ENCODE measurements around the gene APBA3.
A peak's percentile ranks its signal among the peaks of the same experiment; 100 is the strongest.

The APBA3 gene

GRCh38 chr19:3761382-3762129 lies at the start of gene APBA3:
TSS of gene APBA3 (minus strand) at chr19:3761692. CDS start at chr19:3760264, 1,428 bp downstream.
- peak within 1 kb of the TSS; percentile 99 for H3K4me3 Mint-ChIP-seq

GRCh38 chr19:3810708-3811355 lies 49.3 kb upstream of the APBA3 start:
- Mint-ChIP-seq H3K27ac (no peak overlapping the region), H3K9me3 (peaks cover 4% of the 10 kb centered on the region), H3K4me1 (ENCODE audit: low read depth) (peaks cover 21% of the 10 kb centered on the region), H3K36me3 (ENCODE audit: low read depth) (peaks cover 2% of the 10 kb centered on the region), H3K27me3 (ENCODE audit: low read depth) (no peaks in the 10 kb centered on the region), H3K4me3 (no peak overlapping the region)

More at GRCh38 chr19:3761382-3762129, at the start of gene APBA3:
- H3K27ac Mint-ChIP-seq: peak within 1 kb of the TSS; percentile 99
- H3K27me3 Mint-ChIP-seq (ENCODE audit: low read depth): peaks cover 3% of the 10 kb centered on the region
- no peaks in the 10 kb centered on the region for H3K9me3 Mint-ChIP-seq
- H3K4me1 Mint-ChIP-seq (ENCODE audit: low read depth): peaks cover 27% of the 10 kb centered on the region
- H3K36me3 Mint-ChIP-seq (ENCODE audit: low read depth): peaks cover 12% of the 10 kb centered on the region

GRCh38 chr19:3809881-3810707 lies 48.6 kb upstream of the APBA3 start:
- Mint-ChIP-seq H3K27me3 (ENCODE audit: low read depth) (no peaks in the 10 kb centered on the region), H3K27ac (peak overlapping the region; percentile 55), H3K36me3 (ENCODE audit: low read depth) (peaks cover 2% of the 10 kb centered on the region), H3K9me3 (peaks cover 4% of the 10 kb centered on the region), H3K4me3 (no peak overlapping the region), H3K4me1 (ENCODE audit: low read depth) (peaks cover 21% of the 10 kb centered on the region)

- Mint-ChIP-seq H3K27ac (no peak overlapping the region), H3K27me3 (ENCODE audit: low read depth) (no peaks in the 10 kb centered on the region), H3K9me3 (peaks cover 4% of the 10 kb centered on the region), H3K4me1 (ENCODE audit: low read depth) (peaks cover 11% of the 10 kb centered on the region), H3K4me3 (no peak overlapping the region), H3K36me3 (ENCODE audit: low read depth) (peaks cover 2% of the 10 kb centered on the region)
These were observed 47.1 kb upstream of the APBA3 start for GRCh38 chr19:3808420-3809143.

- H3K4me1 Mint-ChIP-seq (ENCODE audit: low read depth): peaks cover 7% of the 10 kb centered on the region
- peaks cover 4% of the 10 kb centered on the region for H3K9me3 Mint-ChIP-seq
- no peak overlapping the region for H3K4me3 Mint-ChIP-seq
- no peak overlapping the region for H3K27ac Mint-ChIP-seq
- H3K27me3 Mint-ChIP-seq (ENCODE audit: low read depth): no peaks in the 10 kb centered on the region
- peaks cover 2% of the 10 kb centered on the region for H3K36me3 Mint-ChIP-seq (ENCODE audit: low read depth)
These were observed 46.3 kb upstream of the APBA3 start for GRCh38 chr19:3807574-3808354.

GRCh38 chr19:3807131-3807480 lies 45.6 kb upstream of the APBA3 start:
- Mint-ChIP-seq H3K36me3 (ENCODE audit: low read depth) (no peaks in the 10 kb centered on the region), H3K27me3 (ENCODE audit: low read depth) (no peaks in the 10 kb centered on the region), H3K27ac (no peak overlapping the region), H3K9me3 (peaks cover 4% of the 10 kb centered on the region), H3K4me1 (ENCODE audit: low read depth) (peaks cover under 1% of the 10 kb centered on the region), H3K4me3 (no peak overlapping the region)

- H3K36me3 Mint-ChIP-seq (ENCODE audit: low read depth): no peaks in the 10 kb centered on the region
- H3K4me3 Mint-ChIP-seq: no peak overlapping the region
- H3K27ac Mint-ChIP-seq: no peak overlapping the region
- H3K27me3 Mint-ChIP-seq (ENCODE audit: low read depth): no peaks in the 10 kb centered on the region
- H3K9me3 Mint-ChIP-seq: peaks cover 4% of the 10 kb centered on the region
- peaks cover 2% of the 10 kb centered on the region for H3K4me1 Mint-ChIP-seq (ENCODE audit: low read depth)
These were observed 44.4 kb upstream of the APBA3 start for GRCh38 chr19:3805859-3806258.

GRCh38 chr19:3804429-3804828 lies 42.9 kb upstream of the APBA3 start:
- no peak overlapping the region for H3K4me3 Mint-ChIP-seq

GRCh38 chr19:3803986-3804385 lies 42.5 kb upstream of the APBA3 start:
- Mint-ChIP-seq H3K27me3 (ENCODE audit: low read depth) (peaks cover 4% of the 10 kb centered on the region), H3K9me3 (peaks cover 4% of the 10 kb centered on the region), H3K4me1 (ENCODE audit: low read depth) (peaks cover 7% of the 10 kb centered on the region), H3K4me3 (no peak overlapping the region), H3K27ac (no peak overlapping the region), H3K36me3 (ENCODE audit: low read depth) (no peaks in the 10 kb centered on the region)

More at GRCh38 chr19:3804429-3804828, 42.9 kb upstream of the APBA3 start:
- H3K9me3 Mint-ChIP-seq: peaks cover 4% of the 10 kb centered on the region
- H3K36me3 Mint-ChIP-seq (ENCODE audit: low read depth): no peaks in the 10 kb centered on the region
- H3K4me1 Mint-ChIP-seq (ENCODE audit: low read depth): peaks cover 4% of the 10 kb centered on the region
- H3K27me3 Mint-ChIP-seq (ENCODE audit: low read depth): peaks cover 4% of the 10 kb centered on the region
- no peak overlapping the region for H3K27ac Mint-ChIP-seq

GRCh38 chr19:3803114-3803888 lies 41.8 kb upstream of the APBA3 start:
- Mint-ChIP-seq H3K27me3 (ENCODE audit: low read depth) (peaks cover 4% of the 10 kb centered on the region), H3K4me3 (no peak overlapping the region), H3K36me3 (ENCODE audit: low read depth) (no peaks in the 10 kb centered on the region), H3K9me3 (peaks cover 4% of the 10 kb centered on the region), H3K27ac (no peak overlapping the region), H3K4me1 (ENCODE audit: low read depth) (peaks cover 7% of the 10 kb centered on the region)

GRCh38 chr19:3801412-3802096 lies 40.1 kb upstream of the APBA3 start:
- peaks cover 10% of the 10 kb centered on the region for H3K4me1 Mint-ChIP-seq (ENCODE audit: low read depth)
- peak overlapping the region; percentile 36 for H3K4me3 Mint-ChIP-seq
- H3K27ac Mint-ChIP-seq: peak overlapping the region; percentile 27
- H3K9me3 Mint-ChIP-seq: peaks cover 9% of the 10 kb centered on the region
- H3K36me3 Mint-ChIP-seq (ENCODE audit: low read depth): peaks cover 7% of the 10 kb centered on the region
- peaks cover 4% of the 10 kb centered on the region for H3K27me3 Mint-ChIP-seq (ENCODE audit: low read depth)

- Mint-ChIP-seq H3K4me3 (peak overlapping the region; percentile 36), H3K36me3 (ENCODE audit: low read depth) (peaks cover 9% of the 10 kb centered on the region), H3K27me3 (ENCODE audit: low read depth) (peaks cover 4% of the 10 kb centered on the region), H3K9me3 (peaks cover 14% of the 10 kb centered on the region), H3K27ac (no peak overlapping the region), H3K4me1 (ENCODE audit: low read depth) (peaks cover 10% of the 10 kb centered on the region)
These were observed 39.5 kb upstream of the APBA3 start for GRCh38 chr19:3800996-3801395.
